HUES48 (cell line): Measurements from ENCODE around the gene UNC5B.

Experiments
- H3K27ac ChIP-seq: one replicate; pipeline ENCODE4 v1.7.0; 2013; ENCODE audit warnings: low read depth, low read length, inconsistent platforms
- H3K27me3 ChIP-seq: 2 replicates; pipeline ENCODE4 v1.6.1; 2013; ENCODE audit warnings: mild to moderate bottlenecking, low read length; ENCODE audit not compliant: control insufficient read depth, insufficient read depth
- H3K36me3 ChIP-seq: 2 replicates; pipeline ENCODE4 v1.6.1; 2013; ENCODE audit warnings: low read length; ENCODE audit not compliant: control insufficient read depth, insufficient read depth
- H3K4me1 ChIP-seq: 2 replicates; pipeline ENCODE4 v1.6.1; 2013; ENCODE audit warnings: mild to moderate bottlenecking, low read length; ENCODE audit not compliant: control insufficient read depth, insufficient read depth
- H3K4me3 ChIP-seq: 2 replicates; pipeline ENCODE4 v1.5.1; 2013; ENCODE audit warnings: mild to moderate bottlenecking, low read depth, low read length
- H3K9ac ChIP-seq: 2 replicates; pipeline ENCODE4 v1.6.1; 2013; ENCODE audit warnings: mild to moderate bottlenecking, low read depth, low read length, moderate library complexity
- H3K9me3 ChIP-seq: 2 replicates; pipeline ENCODE4 v1.6.1; 2013; ENCODE audit warnings: low read length; ENCODE audit not compliant: control insufficient read depth, insufficient read depth

UNC5B gene

GRCh38 chr10:71212318-71213126 is at the start of gene UNC5B:
UNC5B (plus strand) TSS chr10:71212570; CDS start chr10:71212986, 416 bp downstream.
- Histone ChIP-seq H3K4me3 (peak within 1 kb of the TSS; percentile 87), H3K36me3 (no peaks in the 10 kb centered on the region), H3K27me3 (peaks cover 54% of the 10 kb centered on the region), H3K9ac (peak within 1 kb of the TSS; percentile 28), H3K4me1 (peaks cover 41% of the 10 kb centered on the region), H3K27ac (no peak within 1 kb of the TSS), H3K9me3 (no peaks in the 10 kb centered on the region)

- Histone ChIP-seq H3K27me3 (no peaks in the 10 kb centered on the region), H3K9ac (no peak overlapping the region)
Measured at GRCh38 chr10:71173466-71173865, 38.9 kb upstream of the UNC5B start.

GRCh38 chr10:71176661-71177060 is 35.7 kb upstream of the UNC5B start:
- H3K36me3 ChIP-seq = no peaks in the 10 kb centered on the region
- H3K9me3 ChIP-seq = no peaks in the 10 kb centered on the region
- H3K27ac ChIP-seq = no peak overlapping the region
- no peak overlapping the region for H3K4me3 ChIP-seq
- no peak overlapping the region for H3K9ac ChIP-seq
- H3K27me3 ChIP-seq = no peaks in the 10 kb centered on the region
- H3K4me1 ChIP-seq = peaks cover 6% of the 10 kb centered on the region

More at GRCh38 chr10:71173466-71173865, 38.9 kb upstream of the UNC5B start:
- Histone ChIP-seq H3K9me3 (no peaks in the 10 kb centered on the region), H3K27ac (no peak overlapping the region), H3K36me3 (no peaks in the 10 kb centered on the region), H3K4me3 (no peak overlapping the region), H3K4me1 (peaks cover 6% of the 10 kb centered on the region)

DNA sequence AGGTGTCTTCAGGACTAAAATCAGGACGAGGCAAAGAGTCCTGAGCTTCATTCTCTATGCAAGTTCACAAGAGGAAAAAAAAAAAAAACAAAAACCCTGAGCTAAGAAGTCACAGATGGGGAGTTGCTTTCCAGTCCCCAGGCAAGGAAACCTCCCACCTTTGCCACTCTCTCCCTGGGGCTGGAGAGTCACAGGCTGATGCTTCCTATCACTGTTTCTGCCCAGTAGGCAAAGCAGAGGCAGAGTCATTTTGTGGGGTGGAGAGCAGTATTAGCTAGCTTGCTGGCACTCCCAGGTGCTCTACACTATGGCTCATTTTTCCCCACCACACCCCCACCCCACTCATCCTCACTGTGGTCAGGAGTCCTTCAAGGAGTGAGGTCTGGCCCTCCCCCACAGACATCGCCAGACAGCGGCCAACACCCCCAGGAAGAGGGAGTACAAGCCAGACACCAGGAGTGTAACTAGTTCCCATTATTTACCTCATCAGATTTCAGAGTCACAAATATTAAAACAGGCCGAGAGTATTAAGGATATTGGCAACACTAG is 34.6 kb upstream of the UNC5B start:
- Histone ChIP-seq H3K9me3 (no peaks in the 10 kb centered on the region), H3K27me3 (no peaks in the 10 kb centered on the region), H3K4me3 (no peak overlapping the region)

GRCh38 chr10:71178880-71179279 is 33.5 kb upstream of the UNC5B start:
- Histone ChIP-seq H3K9me3 (no peaks in the 10 kb centered on the region), H3K9ac (no peak overlapping the region), H3K27ac (no peak overlapping the region), H3K4me3 (no peak overlapping the region), H3K36me3 (no peaks in the 10 kb centered on the region), H3K4me1 (peaks cover 6% of the 10 kb centered on the region), H3K27me3 (no peaks in the 10 kb centered on the region)

More for the DNA sequence above, 34.6 kb upstream of the UNC5B start:
- Histone ChIP-seq H3K9ac (no peak overlapping the region), H3K27ac (no peak overlapping the region), H3K36me3 (no peaks in the 10 kb centered on the region), H3K4me1 (peaks cover 6% of the 10 kb centered on the region)

- H3K36me3 ChIP-seq = no peaks in the 10 kb centered on the region
- no peaks in the 10 kb centered on the region for H3K27me3 ChIP-seq
- H3K4me1 ChIP-seq = peaks cover 6% of the 10 kb centered on the region
- no peak overlapping the region for H3K9ac ChIP-seq
- H3K4me3 ChIP-seq = no peak overlapping the region
- H3K27ac ChIP-seq = no peak overlapping the region
- no peaks in the 10 kb centered on the region for H3K9me3 ChIP-seq
Measured at GRCh38 chr10:71179382-71179781, 33.0 kb upstream of the UNC5B start.

- Histone ChIP-seq H3K9me3 (no peaks in the 10 kb centered on the region), H3K4me1 (no peaks in the 10 kb centered on the region), H3K9ac (no peak overlapping the region), H3K36me3 (no peaks in the 10 kb centered on the region), H3K4me3 (no peak overlapping the region), H3K27ac (no peak overlapping the region), H3K27me3 (no peaks in the 10 kb centered on the region)
Measured at GRCh38 chr10:71184421-71184820, 27.9 kb upstream of the UNC5B start.

DNA sequence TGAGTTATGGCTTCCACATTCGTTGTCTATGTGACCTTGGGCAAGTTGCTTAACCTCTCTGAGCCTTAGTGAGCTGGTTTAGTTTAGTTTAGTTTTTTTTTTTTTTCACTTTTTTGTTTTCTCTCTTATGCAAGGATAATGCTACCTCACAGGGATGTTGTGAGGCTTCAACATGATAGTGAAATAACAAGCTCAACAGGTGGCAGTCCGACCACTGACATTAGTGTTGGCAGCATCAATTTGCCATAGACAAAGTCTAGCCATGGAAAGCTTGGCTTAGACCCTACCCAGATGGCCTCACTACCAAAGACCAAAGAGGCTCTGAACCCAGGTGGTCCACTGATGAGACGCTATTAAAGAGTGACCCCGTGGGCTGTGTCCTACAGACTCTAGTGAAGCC is 27.2 kb upstream of the UNC5B start:
- H3K4me1 ChIP-seq = no peaks in the 10 kb centered on the region
- H3K4me3 ChIP-seq = no peak overlapping the region

DNA sequence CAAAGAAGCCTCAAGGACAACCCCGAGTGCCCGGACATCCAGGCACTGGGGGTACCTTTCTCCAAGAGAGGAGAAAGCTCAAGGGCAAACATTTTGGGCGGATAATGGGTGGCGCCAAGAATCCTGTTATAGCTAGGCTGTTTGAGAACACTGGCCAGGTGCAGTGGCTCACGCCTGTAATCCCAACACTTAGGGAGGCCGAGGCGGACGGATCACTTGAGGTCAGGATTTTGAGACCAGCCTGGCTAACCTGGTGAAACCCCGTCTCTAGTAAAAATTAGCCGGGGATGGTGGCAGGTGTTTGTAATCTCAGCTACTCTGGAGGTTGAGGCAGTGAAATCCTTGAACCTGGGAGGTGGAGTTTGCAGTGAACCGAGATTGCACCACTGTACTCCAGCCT is 25.2 kb upstream of the UNC5B start:
- H3K27ac ChIP-seq = no peak overlapping the region
- no peak overlapping the region for H3K4me3 ChIP-seq
- H3K27me3 ChIP-seq = no peaks in the 10 kb centered on the region
- no peak overlapping the region for H3K9ac ChIP-seq
- H3K36me3 ChIP-seq = no peaks in the 10 kb centered on the region
- H3K9me3 ChIP-seq = no peaks in the 10 kb centered on the region
- no peaks in the 10 kb centered on the region for H3K4me1 ChIP-seq

More for the DNA sequence above, 27.2 kb upstream of the UNC5B start:
- no peaks in the 10 kb centered on the region for H3K9me3 ChIP-seq
- H3K27me3 ChIP-seq = no peaks in the 10 kb centered on the region
- H3K9ac ChIP-seq = no peak overlapping the region
- H3K27ac ChIP-seq = no peak overlapping the region
- H3K36me3 ChIP-seq = no peaks in the 10 kb centered on the region

DNA sequence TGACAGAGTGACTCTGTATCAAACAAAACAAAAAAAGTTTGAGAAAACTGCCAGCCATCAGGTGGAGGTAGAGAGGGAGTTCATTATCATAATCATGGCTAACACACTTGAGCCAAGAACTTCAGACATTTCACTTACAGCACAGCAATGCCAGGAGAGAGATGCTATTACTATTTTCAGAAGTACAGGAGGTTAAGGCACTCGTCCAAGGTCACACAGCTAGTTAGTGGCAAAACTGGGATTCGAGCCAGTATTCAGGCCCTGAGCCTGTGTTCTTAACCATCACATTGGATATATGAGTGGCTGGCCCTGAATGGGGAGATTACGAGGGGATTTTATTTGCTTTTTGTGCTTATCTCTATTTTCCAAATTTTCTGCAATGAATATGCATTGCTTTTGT is 24.8 kb upstream of the UNC5B start:
- no peaks in the 10 kb centered on the region for H3K9me3 ChIP-seq
- no peak overlapping the region for H3K4me3 ChIP-seq
- no peak overlapping the region for H3K27ac ChIP-seq
- no peaks in the 10 kb centered on the region for H3K4me1 ChIP-seq
- H3K36me3 ChIP-seq = no peaks in the 10 kb centered on the region
- no peaks in the 10 kb centered on the region for H3K27me3 ChIP-seq
- H3K9ac ChIP-seq = no peak overlapping the region

DNA sequence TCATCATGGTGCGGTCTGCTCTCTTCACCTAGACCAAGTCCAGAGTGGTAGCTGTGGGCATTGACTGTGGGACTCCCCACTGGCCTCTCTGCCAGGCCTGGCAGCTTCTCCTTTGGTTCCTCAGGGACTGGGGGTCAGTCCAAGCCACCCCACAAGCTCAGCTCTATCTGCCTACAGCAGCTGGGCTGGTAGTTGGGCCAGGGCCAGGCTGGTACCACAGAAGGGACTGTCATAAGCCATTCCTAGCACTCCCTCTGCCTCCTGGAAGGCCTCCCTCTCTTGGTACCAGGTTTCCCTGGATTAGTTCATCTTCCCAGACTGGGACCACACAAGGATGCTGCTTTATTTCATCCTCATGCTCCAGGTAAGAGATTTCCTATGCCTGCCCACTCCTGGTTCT is 24.2 kb upstream of the UNC5B start:
- Histone ChIP-seq H3K9me3 (no peaks in the 10 kb centered on the region), H3K27ac (no peak overlapping the region), H3K27me3 (no peaks in the 10 kb centered on the region), H3K4me3 (no peak overlapping the region), H3K4me1 (no peaks in the 10 kb centered on the region), H3K36me3 (no peaks in the 10 kb centered on the region), H3K9ac (no peak overlapping the region)
